ENCODE measurements around the gene CYP1A2. TPM values are rescaled to one million over a fixed set of nuclear protein-coding genes. Genes with fewer than 3 reads are reported as not detected.

The CYP1A2 gene
- total and polyA plus RNA-seq, 2 of the 13 experiments (the other 11 are each of a cell fraction or from before 2014, with no cell fraction given): 0.07 TPM; not detected in 1

DNA sequence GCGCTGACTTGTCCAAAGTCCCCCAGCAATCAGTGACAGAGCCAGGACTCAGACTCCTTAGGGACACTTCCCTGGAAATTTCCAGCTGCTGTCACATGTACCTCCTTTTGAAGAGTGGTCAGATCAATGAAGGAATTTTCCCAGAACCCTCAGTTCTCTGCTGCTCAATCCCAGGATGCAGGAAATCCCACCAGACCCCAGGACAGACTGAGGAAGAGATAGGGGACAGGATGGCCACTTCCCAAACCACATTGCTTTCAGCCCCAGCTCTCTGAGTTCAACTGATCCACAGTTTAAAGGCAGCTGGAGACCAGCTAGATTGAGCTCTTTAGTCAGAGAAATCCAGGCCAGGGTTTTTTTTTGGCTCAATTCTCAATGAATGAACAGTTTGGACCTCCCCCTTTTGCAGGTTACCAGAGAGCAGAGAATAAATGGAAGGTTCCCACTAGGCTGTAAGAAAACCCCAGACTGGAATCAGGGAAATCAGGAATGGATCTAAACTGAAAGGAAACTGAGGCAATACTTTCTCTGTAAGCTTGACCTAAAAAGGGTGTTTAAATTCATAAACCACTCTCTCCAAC, 24.8 kb upstream of the CYP1A2 start (continued):
- TF ChIP-seq FOXJ3 (CRISPR knock-in tag; IDR thresholded peaks at IDR 0.05; ENCODE audit: borderline replicate concordance) (peak; percentile 25; the same call in 1 of the 2 replicates), HOXA9 (CRISPR knock-in tag; IDR thresholded peaks at IDR 0.05; ENCODE audit: borderline replicate concordance) (no peak), HCFC1 (IDR thresholded peaks at IDR 0.05; ENCODE audit: low read depth, low read length) (no peak), RARA (CRISPR knock-in tag; IDR thresholded peaks at IDR 0.05) (no peak), ZNF20 (CRISPR knock-in tag; IDR thresholded peaks at IDR 0.05) (no peak), ZNF143 (CRISPR knock-in tag; IDR thresholded peaks at IDR 0.05) (peak; percentile 75), ZNF709 (CRISPR knock-in tag; IDR thresholded peaks at IDR 0.05) (no peak), MLLT10 (CRISPR knock-in tag; IDR thresholded peaks at IDR 0.05) (no peak), CREB1 (IDR thresholded peaks at IDR 0.05) (no peak), CREB1 (CRISPR knock-in tag; IDR thresholded peaks at IDR 0.05) (0 out of 2 replicates have a peak, but pooled peaks have one; percentile 37), TMF1 (CRISPR knock-in tag; IDR thresholded peaks at IDR 0.05; ENCODE audit: low read depth) (no peak), ZNF703 (CRISPR knock-in tag; IDR thresholded peaks at IDR 0.05; ENCODE audit: borderline replicate concordance) (no peak), ZNF350 (CRISPR knock-in tag; IDR thresholded peaks at IDR 0.05; ENCODE audit: borderline replicate concordance, low read depth) (no peak), ZNF883 (CRISPR knock-in tag; IDR thresholded peaks at IDR 0.05; ENCODE audit: not compliant biosample characterization) (no peak), KDM3A (CRISPR knock-in tag; IDR thresholded peaks at IDR 0.05; ENCODE audit: low read depth) (no peak), SETDB1 (CRISPR knock-in tag; IDR thresholded peaks at IDR 0.05; ENCODE audit: borderline replicate concordance) (no peak), ZFP1 (CRISPR knock-in tag; IDR thresholded peaks at IDR 0.05) (no peak), ZNF557 (CRISPR knock-in tag; IDR thresholded peaks at IDR 0.05) (no peak)
- TF ChIP-seq, protein P1, sequence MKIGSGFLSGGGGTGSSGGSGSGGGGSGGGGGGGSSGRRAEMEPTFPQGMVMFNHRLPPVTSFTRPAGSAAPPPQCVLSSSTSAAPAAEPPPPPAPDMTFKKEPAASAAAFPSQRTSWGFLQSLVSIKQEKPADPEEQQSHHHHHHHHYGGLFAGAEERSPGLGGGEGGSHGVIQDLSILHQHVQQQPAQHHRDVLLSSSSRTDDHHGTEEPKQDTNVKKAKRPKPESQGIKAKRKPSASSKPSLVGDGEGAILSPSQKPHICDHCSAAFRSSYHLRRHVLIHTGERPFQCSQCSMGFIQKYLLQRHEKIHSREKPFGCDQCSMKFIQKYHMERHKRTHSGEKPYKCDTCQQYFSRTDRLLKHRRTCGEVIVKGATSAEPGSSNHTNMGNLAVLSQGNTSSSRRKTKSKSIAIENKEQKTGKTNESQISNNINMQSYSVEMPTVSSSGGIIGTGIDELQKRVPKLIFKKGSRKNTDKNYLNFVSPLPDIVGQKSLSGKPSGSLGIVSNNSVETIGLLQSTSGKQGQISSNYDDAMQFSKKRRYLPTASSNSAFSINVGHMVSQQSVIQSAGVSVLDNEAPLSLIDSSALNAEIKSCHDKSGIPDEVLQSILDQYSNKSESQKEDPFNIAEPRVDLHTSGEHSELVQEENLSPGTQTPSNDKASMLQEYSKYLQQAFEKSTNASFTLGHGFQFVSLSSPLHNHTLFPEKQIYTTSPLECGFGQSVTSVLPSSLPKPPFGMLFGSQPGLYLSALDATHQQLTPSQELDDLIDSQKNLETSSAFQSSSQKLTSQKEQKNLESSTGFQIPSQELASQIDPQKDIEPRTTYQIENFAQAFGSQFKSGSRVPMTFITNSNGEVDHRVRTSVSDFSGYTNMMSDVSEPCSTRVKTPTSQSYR (CRISPR knock-in tag; IDR thresholded peaks at IDR 0.05; ENCODE audit: borderline replicate concordance): no peak
- TF ChIP-seq, protein P2, sequence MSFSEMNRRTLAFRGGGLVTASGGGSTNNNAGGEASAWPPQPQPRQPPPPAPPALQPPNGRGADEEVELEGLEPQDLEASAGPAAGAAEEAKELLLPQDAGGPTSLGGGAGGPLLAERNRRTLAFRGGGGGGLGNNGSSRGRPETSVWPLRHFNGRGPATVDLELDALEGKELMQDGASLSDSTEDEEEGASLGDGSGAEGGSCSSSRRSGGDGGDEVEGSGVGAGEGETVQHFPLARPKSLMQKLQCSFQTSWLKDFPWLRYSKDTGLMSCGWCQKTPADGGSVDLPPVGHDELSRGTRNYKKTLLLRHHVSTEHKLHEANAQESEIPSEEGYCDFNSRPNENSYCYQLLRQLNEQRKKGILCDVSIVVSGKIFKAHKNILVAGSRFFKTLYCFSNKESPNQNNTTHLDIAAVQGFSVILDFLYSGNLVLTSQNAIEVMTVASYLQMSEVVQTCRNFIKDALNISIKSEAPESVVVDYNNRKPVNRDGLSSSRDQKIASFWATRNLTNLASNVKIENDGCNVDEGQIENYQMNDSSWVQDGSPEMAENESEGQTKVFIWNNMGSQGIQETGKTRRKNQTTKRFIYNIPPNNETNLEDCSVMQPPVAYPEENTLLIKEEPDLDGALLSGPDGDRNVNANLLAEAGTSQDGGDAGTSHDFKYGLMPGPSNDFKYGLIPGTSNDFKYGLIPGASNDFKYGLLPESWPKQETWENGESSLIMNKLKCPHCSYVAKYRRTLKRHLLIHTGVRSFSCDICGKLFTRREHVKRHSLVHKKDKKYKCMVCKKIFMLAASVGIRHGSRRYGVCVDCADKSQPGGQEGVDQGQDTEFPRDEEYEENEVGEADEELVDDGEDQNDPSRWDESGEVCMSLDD (CRISPR knock-in tag; IDR thresholded peaks at IDR 0.05; ENCODE audit: borderline replicate concordance): no peak
- TF ChIP-seq, protein P3, sequence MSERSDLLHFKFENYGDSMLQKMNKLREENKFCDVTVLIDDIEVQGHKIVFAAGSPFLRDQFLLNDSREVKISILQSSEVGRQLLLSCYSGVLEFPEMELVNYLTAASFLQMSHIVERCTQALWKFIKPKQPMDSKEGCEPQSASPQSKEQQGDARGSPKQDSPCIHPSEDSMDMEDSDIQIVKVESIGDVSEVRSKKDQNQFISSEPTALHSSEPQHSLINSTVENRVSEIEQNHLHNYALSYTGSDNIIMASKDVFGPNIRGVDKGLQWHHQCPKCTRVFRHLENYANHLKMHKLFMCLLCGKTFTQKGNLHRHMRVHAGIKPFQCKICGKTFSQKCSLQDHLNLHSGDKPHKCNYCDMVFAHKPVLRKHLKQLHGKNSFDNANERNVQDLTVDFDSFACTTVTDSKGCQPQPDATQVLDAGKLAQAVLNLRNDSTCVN (CRISPR knock-in tag; IDR thresholded peaks at IDR 0.05; ENCODE audit: borderline replicate concordance): no peak
- TF ChIP-seq, protein P4, sequence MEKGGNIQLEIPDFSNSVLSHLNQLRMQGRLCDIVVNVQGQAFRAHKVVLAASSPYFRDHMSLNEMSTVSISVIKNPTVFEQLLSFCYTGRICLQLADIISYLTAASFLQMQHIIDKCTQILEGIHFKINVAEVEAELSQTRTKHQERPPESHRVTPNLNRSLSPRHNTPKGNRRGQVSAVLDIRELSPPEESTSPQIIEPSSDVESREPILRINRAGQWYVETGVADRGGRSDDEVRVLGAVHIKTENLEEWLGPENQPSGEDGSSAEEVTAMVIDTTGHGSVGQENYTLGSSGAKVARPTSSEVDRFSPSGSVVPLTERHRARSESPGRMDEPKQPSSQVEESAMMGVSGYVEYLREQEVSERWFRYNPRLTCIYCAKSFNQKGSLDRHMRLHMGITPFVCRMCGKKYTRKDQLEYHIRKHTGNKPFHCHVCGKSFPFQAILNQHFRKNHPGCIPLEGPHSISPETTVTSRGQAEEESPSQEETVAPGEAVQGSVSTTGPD (CRISPR knock-in tag; IDR thresholded peaks at IDR 0.05): no peak
